Peyer's patch (tissue), 4 donors: Measurements from ENCODE around the gene ALG2. TPM values are rescaled to one million over a fixed set of nuclear protein-coding genes. Genes with fewer than 3 reads are reported as not detected.

ENCODE experiments used
- DNase-seq, 3 donors: peaks; one replicate each; pipeline ENCODE4 v3.0.0-alpha.2; 2017 to 2019
- H3K27ac ChIP-seq, 4 donors: fragments of 200-600 bp; sonication (generic); one replicate each; pipeline ENCODE4 v1.5.1; 2016 to 2019
- H3K27me3 ChIP-seq, 2 donors: fragments of 200-600 bp; sonication (generic); one replicate each; pipeline ENCODE4 v1.5.1; 2019
- H3K36me3 ChIP-seq, 3 donors: fragments of 200-600 bp; sonication (generic); one replicate each; pipeline ENCODE4 v1.5.1; 2016 to 2019
- H3K4me1 ChIP-seq, 4 donors: fragments of 200-600 bp; sonication (generic); one replicate each; pipeline ENCODE4 v1.5.1; 2016 to 2019
- H3K4me3 ChIP-seq, 4 donors: fragments of 200-600 bp; sonication (generic); 1 replicate in 3 of 4; 2 replicates in 1 of 4; pipeline ENCODE4 v1.5.1; 2016 to 2019; ENCODE audit warnings: mild to moderate bottlenecking in 1 of 4
- H3K9me3 ChIP-seq, 4 donors: fragments of 200-600 bp; sonication (generic); one replicate each; pipeline ENCODE4 v1.5.1; 2016 to 2019; ENCODE audit warnings: mild to moderate bottlenecking in 1 of 4
- POLR2A ChIP-seq, 2 donors: fragments of 450-650 bp; IDR thresholded peaks; one replicate each; pipeline ENCODE4 v1.5.1; 2017; ENCODE audit warnings: antibody characterized with exemption in 2 of 2, mild to moderate bottlenecking in 2 of 2, moderate library complexity in 2 of 2
- total RNA-seq, 4 donors: library from RNA; depleted of rRNA; stranded (reverse); fragments of >200 nt; gene quantifications; one replicate each; pipeline ENCODE4 v1.1.0, GENCODE V29; 2016
- TF ChIP-seq, protein P1 (sequence below), 6 experiments: fragments of 450-650 bp in 4 of 6; fragments of 200-600 bp in 2 of 6; sonication (generic) in 1 of 6; IDR thresholded peaks; one replicate each; pipeline ENCODE4 v1.5.1; 2017 to 2019; ENCODE audit warnings: antibody characterized with exemption in 6 of 6, mild to moderate bottlenecking in 3 of 6, moderate library complexity in 1 of 6

ALG2 gene
- total RNA-seq, 4 donors from 2014 or later: 19.0 to 36.2 (median 31.0) TPM

DNA sequence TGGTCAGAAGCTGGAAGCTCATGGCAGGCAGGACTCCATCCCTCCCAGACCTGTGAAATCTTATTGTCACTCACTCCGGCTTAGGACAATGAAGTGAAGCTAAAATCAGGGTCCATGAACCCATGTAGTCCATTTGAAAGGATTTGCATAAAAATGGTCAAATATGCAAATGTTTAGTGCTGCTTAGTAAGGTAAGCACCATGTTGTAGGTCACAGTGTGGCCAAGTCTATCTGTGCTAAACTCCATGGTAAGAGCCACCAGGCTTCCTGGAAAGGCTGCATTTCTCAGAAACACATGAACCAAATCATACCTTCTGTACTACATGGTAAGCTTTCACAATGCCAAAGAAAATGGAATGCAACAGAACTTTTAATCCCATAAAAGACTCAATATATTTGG is 5.7 kb downstream of the ALG2 start:
- no peaks in the 10 kb centered on the region for H3K9me3 ChIP-seq
- no peaks in the 10 kb centered on the region for H3K27me3 ChIP-seq
- TF ChIP-seq, protein P1, sequence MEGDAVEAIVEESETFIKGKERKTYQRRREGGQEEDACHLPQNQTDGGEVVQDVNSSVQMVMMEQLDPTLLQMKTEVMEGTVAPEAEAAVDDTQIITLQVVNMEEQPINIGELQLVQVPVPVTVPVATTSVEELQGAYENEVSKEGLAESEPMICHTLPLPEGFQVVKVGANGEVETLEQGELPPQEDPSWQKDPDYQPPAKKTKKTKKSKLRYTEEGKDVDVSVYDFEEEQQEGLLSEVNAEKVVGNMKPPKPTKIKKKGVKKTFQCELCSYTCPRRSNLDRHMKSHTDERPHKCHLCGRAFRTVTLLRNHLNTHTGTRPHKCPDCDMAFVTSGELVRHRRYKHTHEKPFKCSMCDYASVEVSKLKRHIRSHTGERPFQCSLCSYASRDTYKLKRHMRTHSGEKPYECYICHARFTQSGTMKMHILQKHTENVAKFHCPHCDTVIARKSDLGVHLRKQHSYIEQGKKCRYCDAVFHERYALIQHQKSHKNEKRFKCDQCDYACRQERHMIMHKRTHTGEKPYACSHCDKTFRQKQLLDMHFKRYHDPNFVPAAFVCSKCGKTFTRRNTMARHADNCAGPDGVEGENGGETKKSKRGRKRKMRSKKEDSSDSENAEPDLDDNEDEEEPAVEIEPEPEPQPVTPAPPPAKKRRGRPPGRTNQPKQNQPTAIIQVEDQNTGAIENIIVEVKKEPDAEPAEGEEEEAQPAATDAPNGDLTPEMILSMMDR (IDR thresholded peaks at IDR 0.05): no peak
- no peak for TF ChIP-seq POLR2A (IDR thresholded peaks at IDR 0.05)
- H3K4me3 ChIP-seq: no peak overlapping the region
- H3K27ac ChIP-seq: no peak overlapping the region
- peaks cover 0 to 8% (median 0%) of the 10 kb centered on the region in 3 donors for H3K36me3 ChIP-seq
- DNase-seq: no peak
- H3K4me1 ChIP-seq: peaks cover 4 to 15% (median 11%) of the 10 kb centered on the region in 4 donors

- DNase-seq: no peak
- Histone ChIP-seq H3K9me3 (no peaks in the 10 kb centered on the region), H3K4me1 (no peaks in the 10 kb centered on the region), H3K36me3 (peaks cover 0 to 6% (median 0%) of the 10 kb centered on the region in 3 donors), H3K27ac (no peak overlapping the region), H3K27me3 (no peaks in the 10 kb centered on the region), H3K4me3 (no peak overlapping the region)
- no peak for TF ChIP-seq POLR2A (IDR thresholded peaks at IDR 0.05)
- TF ChIP-seq, protein P1 (IDR thresholded peaks at IDR 0.05): no peak
Observed at GRCh38 chr9:99213197-99213596, 8.5 kb downstream of the ALG2 start.

DNA sequence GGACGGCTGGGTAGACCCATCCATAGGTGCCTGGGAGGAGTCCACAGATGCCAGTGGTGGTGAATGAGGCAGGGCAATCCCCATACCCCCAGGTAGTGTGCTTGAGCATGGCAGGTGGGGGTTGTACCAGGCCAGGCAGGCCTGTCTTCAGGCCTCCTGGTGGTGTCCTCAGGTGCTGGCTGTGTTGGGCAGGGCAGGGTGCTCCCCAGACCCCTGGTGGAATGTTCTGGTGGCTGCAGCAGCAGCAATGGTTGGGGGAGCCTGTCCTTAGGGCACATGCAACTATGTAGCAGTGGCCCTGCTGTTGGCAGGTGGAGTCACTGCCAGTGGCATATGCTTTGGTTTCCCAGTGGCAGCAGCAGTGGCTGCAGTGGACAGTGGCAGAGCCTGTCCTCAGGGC is 10.0 kb downstream of the ALG2 start:
- no peaks in the 10 kb centered on the region for H3K9me3 ChIP-seq
- H3K27ac ChIP-seq: no peak overlapping the region
- no peak overlapping the region for H3K4me3 ChIP-seq
- H3K36me3 ChIP-seq: peaks cover 0 to 4% (median 0%) of the 10 kb centered on the region in 3 donors
- H3K27me3 ChIP-seq: no peaks in the 10 kb centered on the region
- H3K4me1 ChIP-seq: no peaks in the 10 kb centered on the region
- TF ChIP-seq, protein P1 (IDR thresholded peaks at IDR 0.05): no peak
- TF ChIP-seq POLR2A (IDR thresholded peaks at IDR 0.05): no peak
- no peak for DNase-seq

GRCh38 chr9:99210572-99210971 is 11.2 kb downstream of the ALG2 start:
- no peaks in the 10 kb centered on the region for H3K27me3 ChIP-seq
- TF ChIP-seq POLR2A (IDR thresholded peaks at IDR 0.05): no peak
- TF ChIP-seq, protein P1 (IDR thresholded peaks at IDR 0.05): no peak
- H3K27ac ChIP-seq: no peak overlapping the region
- H3K36me3 ChIP-seq: peaks cover 0 to 4% (median 0%) of the 10 kb centered on the region in 3 donors
- H3K4me1 ChIP-seq: no peaks in the 10 kb centered on the region
- no peaks in the 10 kb centered on the region for H3K9me3 ChIP-seq
- no peak overlapping the region for H3K4me3 ChIP-seq
- DNase-seq: no peak

DNA sequence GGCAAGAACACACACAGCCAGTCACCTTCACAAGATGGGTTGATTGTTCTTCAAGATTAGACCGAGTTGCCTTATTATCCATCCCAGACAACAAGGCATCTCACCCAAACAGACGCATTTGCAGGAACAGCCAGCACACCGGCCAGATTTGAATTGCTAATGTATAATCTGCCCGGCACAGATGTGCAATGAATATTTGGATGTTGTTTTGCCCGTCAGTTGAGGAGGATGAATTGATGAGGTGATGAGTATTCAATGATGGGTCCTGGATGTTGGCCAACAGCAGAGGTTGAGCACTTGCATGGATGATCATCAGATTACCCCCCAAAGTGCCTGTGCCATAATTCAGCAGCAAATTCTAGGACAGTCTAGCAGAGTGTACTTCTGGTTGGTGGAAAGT is 20.1 kb downstream of the ALG2 start:
- Histone ChIP-seq H3K27me3 (no peaks in the 10 kb centered on the region), H3K4me3 (no peak overlapping the region), H3K4me1 (no peaks in the 10 kb centered on the region), H3K36me3 (no peaks in the 10 kb centered on the region), H3K27ac (no peak overlapping the region), H3K9me3 (no peaks in the 10 kb centered on the region)
- TF ChIP-seq, protein P1 (IDR thresholded peaks at IDR 0.05): no peak
- TF ChIP-seq POLR2A (IDR thresholded peaks at IDR 0.05): no peak
- no peak for DNase-seq
